ENCODE data around the gene COL13A1. TPM values are rescaled to one million over a fixed set of nuclear protein-coding genes. Genes with fewer than 3 reads are reported as not detected.
A peak's percentile ranks its signal among the peaks of the same experiment; 100 is the strongest.

Gene COL13A1
- polyA plus RNA-seq, 1 of the 3 experiments (the other 2 are of a cell fraction), result 26.7 TPM

DNA sequence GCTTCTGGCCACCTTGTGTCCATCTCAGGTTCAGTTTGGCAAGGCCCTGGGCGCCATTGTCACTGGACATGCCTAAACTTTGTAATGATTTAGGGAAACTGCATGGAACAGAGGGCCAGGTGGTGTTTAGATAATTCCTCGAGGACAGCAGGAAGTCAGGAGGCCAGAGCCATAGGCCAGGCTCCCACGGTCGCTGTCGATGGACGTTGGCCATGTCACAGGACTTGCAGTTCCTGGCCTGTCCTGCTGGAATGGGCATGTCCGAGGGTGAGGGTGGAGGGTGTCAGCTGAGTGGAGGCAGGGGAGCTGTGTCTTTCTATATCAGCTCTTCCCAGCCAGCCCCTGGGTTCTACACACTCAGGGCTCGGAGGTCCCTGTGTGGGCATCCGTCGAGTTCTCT, 143.1 kb downstream of the COL13A1 start:
- H3K4me1 ChIP-seq (ENCODE audit: control insufficient read depth in 1 of 2, insufficient read depth in 2 of 2, low read depth in 1 of 2, low read length in 1 of 2), result no peaks in the 10 kb centered on the region; a peak in 1 of 4 replicates
- DNase-seq, result peak; percentile 36
- 81% methylated on average over 8 of the region's 10 CpGs for WGBS (ENCODE audit: low lambda C conversion rate)
- CTCF ChIA-PET, result interaction anchor here (1.2 to 5.3 kb wide), 5 partner anchors 10 to 30 kb away, joined by 3 to 23 read pairs (median 4); no protein-coding TSS in a partner anchor
- no peak overlapping the region for H3K4me2 ChIP-seq
- no peak overlapping the region for H3K27ac ChIP-seq (ENCODE audit: low read depth in 2 of 2, low read length in 1 of 2)
- H3K79me2 ChIP-seq (ENCODE audit: insufficient read depth), result no peaks in the 10 kb centered on the region
- H3K27me3 ChIP-seq (ENCODE audit: insufficient read depth), result no peaks in the 10 kb centered on the region
- no peaks in the 10 kb centered on the region for H3F3A ChIP-seq (replicated peaks; ENCODE audit: insufficient read depth)
- H2AFZ ChIP-seq (ENCODE audit: low read depth), result no peak overlapping the region
- no peak overlapping the region for H3K4me3 ChIP-seq (ENCODE audit: low read depth in 2 of 2, low read length in 1 of 2)
- POLR2A ChIA-PET, result no interaction called here
- H3K9me3 ChIP-seq, result no peaks in the 10 kb centered on the region
- no peaks in the 10 kb centered on the region for H3K9me2 ChIP-seq
- no peaks in the 10 kb centered on the region for H3K36me3 ChIP-seq (replicated peaks in 1 of 2; ENCODE audit: control insufficient read depth in 1 of 2, insufficient read depth in 2 of 2, low read length in 1 of 2)
- TF ChIP-seq EP300 (IDR thresholded peaks at IDR 0.05; ENCODE audit: borderline replicate concordance in 1 of 2, low read depth in 1 of 2, low read length in 1 of 2), result no peak
- no peak overlapping the region for H3K9ac ChIP-seq
- H4K20me1 ChIP-seq (ENCODE audit: insufficient read depth), result no peaks in the 10 kb centered on the region

DNA sequence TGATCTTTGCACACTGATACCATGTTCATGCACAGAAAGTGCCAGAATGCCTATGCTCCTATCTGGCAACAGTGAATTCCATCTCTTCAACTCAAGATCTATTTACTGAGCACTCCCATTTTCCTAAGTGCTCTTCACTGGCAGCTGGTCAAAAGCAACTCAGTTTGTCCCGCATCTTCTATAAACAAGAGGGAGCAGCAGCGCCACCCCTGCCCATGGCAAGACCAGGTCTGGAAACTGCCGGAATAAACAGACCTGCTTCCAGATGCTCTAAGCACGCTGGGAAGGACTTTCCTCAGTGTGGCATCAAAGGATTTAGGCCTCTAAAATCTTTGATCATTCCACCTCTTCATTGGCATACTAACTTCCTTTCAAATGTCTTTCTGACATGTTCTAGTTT, 146.6 kb downstream of the COL13A1 start:
- TF ChIP-seq TAF1 (IDR thresholded peaks at IDR 0.05; ENCODE audit: borderline replicate concordance, low read depth, low read length), result no peak
- TF ChIP-seq TCF12 (IDR thresholded peaks at IDR 0.05), result no peak
- TF ChIP-seq POLR2AphosphoS5 (IDR thresholded peaks at IDR 0.05; ENCODE audit: low read depth, low read length), result no peak
- no peak for TF ChIP-seq RXRA (IDR thresholded peaks at IDR 0.05; ENCODE audit: borderline replicate concordance, low read depth)
- no peak for TF ChIP-seq YY1 (IDR thresholded peaks at IDR 0.05; ENCODE audit: low read depth)
- TF ChIP-seq RFX5 (IDR thresholded peaks at IDR 0.05; ENCODE audit: low read length), result no peak
- TF ChIP-seq ELF1 (IDR thresholded peaks at IDR 0.05), result no peak
- no peak for TF ChIP-seq EZH2phosphoT487 (IDR thresholded peaks at IDR 0.05; ENCODE audit: borderline replicate concordance, low read depth)
- TF ChIP-seq, protein P1, sequence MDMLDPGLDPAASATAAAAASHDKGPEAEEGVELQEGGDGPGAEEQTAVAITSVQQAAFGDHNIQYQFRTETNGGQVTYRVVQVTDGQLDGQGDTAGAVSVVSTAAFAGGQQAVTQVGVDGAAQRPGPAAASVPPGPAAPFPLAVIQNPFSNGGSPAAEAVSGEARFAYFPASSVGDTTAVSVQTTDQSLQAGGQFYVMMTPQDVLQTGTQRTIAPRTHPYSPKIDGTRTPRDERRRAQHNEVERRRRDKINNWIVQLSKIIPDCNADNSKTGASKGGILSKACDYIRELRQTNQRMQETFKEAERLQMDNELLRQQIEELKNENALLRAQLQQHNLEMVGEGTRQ (IDR thresholded peaks at IDR 0.05; ENCODE audit: borderline replicate concordance, low read depth, low read length), result no peak
- TF ChIP-seq, protein P2, sequence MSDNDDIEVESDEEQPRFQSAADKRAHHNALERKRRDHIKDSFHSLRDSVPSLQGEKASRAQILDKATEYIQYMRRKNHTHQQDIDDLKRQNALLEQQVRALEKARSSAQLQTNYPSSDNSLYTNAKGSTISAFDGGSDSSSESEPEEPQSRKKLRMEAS (IDR thresholded peaks at IDR 0.05; ENCODE audit: low read depth), result no peak
- no peak for TF ChIP-seq TEAD4 (IDR thresholded peaks at IDR 0.05; ENCODE audit: borderline replicate concordance, insufficient read depth)
- no peak for TF ChIP-seq FOXJ3 (CRISPR knock-in tag; IDR thresholded peaks at IDR 0.05)
- no peak for TF ChIP-seq SIN3A (IDR thresholded peaks at IDR 0.05; ENCODE audit: borderline replicate concordance, low read depth, low read length)
- TF ChIP-seq, protein P3, sequence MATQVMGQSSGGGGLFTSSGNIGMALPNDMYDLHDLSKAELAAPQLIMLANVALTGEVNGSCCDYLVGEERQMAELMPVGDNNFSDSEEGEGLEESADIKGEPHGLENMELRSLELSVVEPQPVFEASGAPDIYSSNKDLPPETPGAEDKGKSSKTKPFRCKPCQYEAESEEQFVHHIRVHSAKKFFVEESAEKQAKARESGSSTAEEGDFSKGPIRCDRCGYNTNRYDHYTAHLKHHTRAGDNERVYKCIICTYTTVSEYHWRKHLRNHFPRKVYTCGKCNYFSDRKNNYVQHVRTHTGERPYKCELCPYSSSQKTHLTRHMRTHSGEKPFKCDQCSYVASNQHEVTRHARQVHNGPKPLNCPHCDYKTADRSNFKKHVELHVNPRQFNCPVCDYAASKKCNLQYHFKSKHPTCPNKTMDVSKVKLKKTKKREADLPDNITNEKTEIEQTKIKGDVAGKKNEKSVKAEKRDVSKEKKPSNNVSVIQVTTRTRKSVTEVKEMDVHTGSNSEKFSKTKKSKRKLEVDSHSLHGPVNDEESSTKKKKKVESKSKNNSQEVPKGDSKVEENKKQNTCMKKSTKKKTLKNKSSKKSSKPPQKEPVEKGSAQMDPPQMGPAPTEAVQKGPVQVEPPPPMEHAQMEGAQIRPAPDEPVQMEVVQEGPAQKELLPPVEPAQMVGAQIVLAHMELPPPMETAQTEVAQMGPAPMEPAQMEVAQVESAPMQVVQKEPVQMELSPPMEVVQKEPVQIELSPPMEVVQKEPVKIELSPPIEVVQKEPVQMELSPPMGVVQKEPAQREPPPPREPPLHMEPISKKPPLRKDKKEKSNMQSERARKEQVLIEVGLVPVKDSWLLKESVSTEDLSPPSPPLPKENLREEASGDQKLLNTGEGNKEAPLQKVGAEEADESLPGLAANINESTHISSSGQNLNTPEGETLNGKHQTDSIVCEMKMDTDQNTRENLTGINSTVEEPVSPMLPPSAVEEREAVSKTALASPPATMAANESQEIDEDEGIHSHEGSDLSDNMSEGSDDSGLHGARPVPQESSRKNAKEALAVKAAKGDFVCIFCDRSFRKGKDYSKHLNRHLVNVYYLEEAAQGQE (IDR thresholded peaks at IDR 0.05; ENCODE audit: low read depth, low read length), result no peak
- no peak for TF ChIP-seq CHD2 (IDR thresholded peaks at IDR 0.05; ENCODE audit: low read length, partially characterized antibody)
- no peak for TF ChIP-seq MXI1 (IDR thresholded peaks at IDR 0.05; ENCODE audit: low read depth, low read length)
- TF ChIP-seq NRF1 (IDR thresholded peaks at IDR 0.05; ENCODE audit: low read depth, low read length), result no peak
- no peak for TF ChIP-seq EP300 (IDR thresholded peaks at IDR 0.05; ENCODE audit: borderline replicate concordance in 1 of 2, low read depth in 1 of 2, low read length in 1 of 2)
- TF ChIP-seq, protein P4, sequence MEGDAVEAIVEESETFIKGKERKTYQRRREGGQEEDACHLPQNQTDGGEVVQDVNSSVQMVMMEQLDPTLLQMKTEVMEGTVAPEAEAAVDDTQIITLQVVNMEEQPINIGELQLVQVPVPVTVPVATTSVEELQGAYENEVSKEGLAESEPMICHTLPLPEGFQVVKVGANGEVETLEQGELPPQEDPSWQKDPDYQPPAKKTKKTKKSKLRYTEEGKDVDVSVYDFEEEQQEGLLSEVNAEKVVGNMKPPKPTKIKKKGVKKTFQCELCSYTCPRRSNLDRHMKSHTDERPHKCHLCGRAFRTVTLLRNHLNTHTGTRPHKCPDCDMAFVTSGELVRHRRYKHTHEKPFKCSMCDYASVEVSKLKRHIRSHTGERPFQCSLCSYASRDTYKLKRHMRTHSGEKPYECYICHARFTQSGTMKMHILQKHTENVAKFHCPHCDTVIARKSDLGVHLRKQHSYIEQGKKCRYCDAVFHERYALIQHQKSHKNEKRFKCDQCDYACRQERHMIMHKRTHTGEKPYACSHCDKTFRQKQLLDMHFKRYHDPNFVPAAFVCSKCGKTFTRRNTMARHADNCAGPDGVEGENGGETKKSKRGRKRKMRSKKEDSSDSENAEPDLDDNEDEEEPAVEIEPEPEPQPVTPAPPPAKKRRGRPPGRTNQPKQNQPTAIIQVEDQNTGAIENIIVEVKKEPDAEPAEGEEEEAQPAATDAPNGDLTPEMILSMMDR (IDR thresholded peaks at IDR 0.05), result no peak
- TF ChIP-seq SMC3 (IDR thresholded peaks at IDR 0.05; ENCODE audit: low read depth, low read length), result no peak

More for the DNA sequence above, 146.6 kb downstream of the COL13A1 start:
- Histone ChIP-seq H3K4me3 (ENCODE audit: low read depth in 2 of 2, low read length in 1 of 2) (no peak overlapping the region), H3K27ac (ENCODE audit: low read depth in 2 of 2, low read length in 1 of 2) (no peak overlapping the region), H2AFZ (ENCODE audit: low read depth) (no peak overlapping the region), H3K27me3 (ENCODE audit: insufficient read depth) (no peaks in the 10 kb centered on the region), H3K4me1 (ENCODE audit: control insufficient read depth in 1 of 2, insufficient read depth in 2 of 2, low read depth in 1 of 2, low read length in 1 of 2) (no peaks in the 10 kb centered on the region; a peak in 1 of 4 replicates), H3K4me2 (no peak overlapping the region), H3K79me2 (ENCODE audit: insufficient read depth) (no peaks in the 10 kb centered on the region), H3K9me3 (no peaks in the 10 kb centered on the region), H3K36me3 (replicated peaks in 1 of 2; ENCODE audit: control insufficient read depth in 1 of 2, insufficient read depth in 2 of 2, low read length in 1 of 2) (no peaks in the 10 kb centered on the region), H3K9me2 (no peaks in the 10 kb centered on the region), H3K9ac (no peak overlapping the region), H3F3A (replicated peaks; ENCODE audit: insufficient read depth) (no peaks in the 10 kb centered on the region), H4K20me1 (ENCODE audit: insufficient read depth) (no peaks in the 10 kb centered on the region)
- CTCF ChIA-PET, result interaction anchor here (2.5 to 4.6 kb wide), 2 partner anchors 9 to 10 kb away, joined by 14 to 23 read pairs; no protein-coding TSS in a partner anchor
- POLR2A ChIA-PET, result no interaction called here
- DNase-seq, result no peak
- WGBS (ENCODE audit: low lambda C conversion rate), result 86% methylated on average over 4 of the region's 4 CpGs

Data from SK-N-SH (cell line).